NK-92 (cell line): Measurements from ENCODE around the gene USP3.
A peak's percentile ranks its signal among the peaks of the same experiment; 100 is the strongest.

Experiments
- DNase-seq: peaks from one replicate; lab custom pipeline; 2025; ENCODE audit not compliant: unreplicated experiment; lab: John Stamatoyannopoulos, UW

The USP3 gene

DNA sequence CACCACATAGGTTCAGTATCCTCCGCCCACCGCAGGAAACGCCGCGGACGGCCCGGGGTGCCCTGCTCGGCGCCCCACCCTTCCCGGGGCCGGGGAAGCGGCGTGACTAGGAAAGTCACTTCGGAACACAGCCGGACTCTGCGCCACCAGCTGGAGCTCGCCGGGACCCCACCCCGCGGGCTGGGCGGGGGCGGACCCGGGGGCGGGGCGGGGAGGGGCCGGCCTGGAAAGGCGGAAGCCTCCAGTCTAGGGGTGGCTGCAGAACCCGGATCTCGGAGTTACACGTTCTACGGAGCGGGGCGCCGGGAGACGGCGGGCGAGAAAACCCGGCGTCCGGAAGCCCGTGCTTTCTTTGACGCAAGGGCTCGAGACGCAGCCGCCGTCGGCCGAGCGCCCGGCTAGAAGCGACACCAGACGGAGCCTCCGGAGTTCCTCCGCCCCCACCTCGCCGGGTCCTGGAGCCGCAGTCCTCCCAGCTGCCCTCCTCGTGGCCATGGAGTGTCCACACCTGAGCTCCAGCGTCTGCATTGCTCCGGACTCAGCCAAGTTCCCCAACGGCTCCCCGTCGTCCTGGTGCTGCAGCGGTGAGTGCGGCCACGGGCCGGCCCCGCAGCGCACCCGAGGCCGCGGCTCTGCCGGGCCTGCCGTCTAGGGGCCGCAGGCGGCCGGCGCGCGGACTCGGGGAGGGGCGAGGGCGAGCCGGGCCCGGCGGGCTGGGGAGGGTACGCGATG lies at the start of gene USP3:
USP3 (plus strand) TSS at position 347 of the 732 bp plus-strand sequence; CDS start at position 494, 147 bp downstream.
- peak; percentile 51 for DNase-seq

DNA sequence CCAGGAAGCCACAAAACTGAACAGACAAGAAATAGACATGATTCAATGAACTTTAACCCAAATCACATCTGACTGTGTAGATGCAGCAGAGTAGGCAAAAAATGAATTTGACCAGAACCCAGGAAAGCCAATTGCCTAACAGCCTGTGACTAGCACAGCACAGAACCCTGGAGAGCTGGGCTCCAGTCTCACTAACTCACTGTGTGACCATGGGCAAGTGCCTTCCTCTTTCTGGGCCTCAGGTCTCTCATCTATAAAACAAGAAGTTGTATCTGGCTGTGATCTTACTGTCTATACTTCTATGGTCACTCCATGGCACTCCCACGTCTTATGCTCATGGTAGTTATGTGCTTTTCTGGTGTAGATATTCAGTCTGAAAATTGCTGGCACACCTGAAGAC lies 48.1 kb upstream of the USP3 start:
- no peak for DNase-seq

DNA sequence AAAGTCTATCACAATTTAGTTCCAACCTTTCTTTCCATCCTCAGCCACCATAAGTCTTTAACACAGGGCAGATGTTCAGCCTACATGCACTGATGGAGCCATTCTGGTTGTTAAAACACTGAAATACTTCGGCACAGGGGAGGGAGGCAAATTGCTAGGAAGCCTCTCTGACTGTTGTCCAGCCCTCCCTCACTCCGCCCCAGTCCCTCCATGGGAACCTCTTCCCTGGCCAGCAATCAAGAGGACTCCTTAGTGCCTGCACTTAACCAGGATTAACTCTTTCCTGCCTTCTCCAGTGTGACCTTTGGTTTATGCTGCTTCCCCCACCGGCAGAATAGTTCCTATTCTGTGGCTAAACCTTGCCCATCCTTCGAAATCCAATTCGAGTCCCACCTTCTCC lies 47.0 kb upstream of the USP3 start:
- no peak for DNase-seq

DNA sequence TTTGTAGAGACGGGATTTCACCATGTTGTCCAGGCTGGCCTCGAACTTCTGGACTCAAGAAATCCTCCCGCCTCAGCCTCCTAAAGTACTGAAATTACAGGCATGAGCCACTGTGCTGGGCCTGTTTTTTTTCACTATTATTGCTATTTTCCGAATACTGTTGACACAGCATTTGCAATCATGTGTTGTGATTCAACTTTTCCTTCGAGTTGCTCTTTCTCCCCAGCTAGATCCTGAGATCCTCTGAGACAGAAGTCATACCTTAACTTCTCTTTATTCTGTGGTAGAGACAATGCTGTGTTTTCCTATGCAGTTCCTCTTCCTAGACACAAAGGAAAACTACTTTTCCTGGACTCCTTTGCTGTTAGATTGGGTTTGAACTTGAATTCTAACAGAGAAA lies 46.4 kb upstream of the USP3 start:
- DNase-seq: no peak

- no peak for DNase-seq
Observed at GRCh38 chr15:63458794-63459395, 45.5 kb upstream of the USP3 start.

DNA sequence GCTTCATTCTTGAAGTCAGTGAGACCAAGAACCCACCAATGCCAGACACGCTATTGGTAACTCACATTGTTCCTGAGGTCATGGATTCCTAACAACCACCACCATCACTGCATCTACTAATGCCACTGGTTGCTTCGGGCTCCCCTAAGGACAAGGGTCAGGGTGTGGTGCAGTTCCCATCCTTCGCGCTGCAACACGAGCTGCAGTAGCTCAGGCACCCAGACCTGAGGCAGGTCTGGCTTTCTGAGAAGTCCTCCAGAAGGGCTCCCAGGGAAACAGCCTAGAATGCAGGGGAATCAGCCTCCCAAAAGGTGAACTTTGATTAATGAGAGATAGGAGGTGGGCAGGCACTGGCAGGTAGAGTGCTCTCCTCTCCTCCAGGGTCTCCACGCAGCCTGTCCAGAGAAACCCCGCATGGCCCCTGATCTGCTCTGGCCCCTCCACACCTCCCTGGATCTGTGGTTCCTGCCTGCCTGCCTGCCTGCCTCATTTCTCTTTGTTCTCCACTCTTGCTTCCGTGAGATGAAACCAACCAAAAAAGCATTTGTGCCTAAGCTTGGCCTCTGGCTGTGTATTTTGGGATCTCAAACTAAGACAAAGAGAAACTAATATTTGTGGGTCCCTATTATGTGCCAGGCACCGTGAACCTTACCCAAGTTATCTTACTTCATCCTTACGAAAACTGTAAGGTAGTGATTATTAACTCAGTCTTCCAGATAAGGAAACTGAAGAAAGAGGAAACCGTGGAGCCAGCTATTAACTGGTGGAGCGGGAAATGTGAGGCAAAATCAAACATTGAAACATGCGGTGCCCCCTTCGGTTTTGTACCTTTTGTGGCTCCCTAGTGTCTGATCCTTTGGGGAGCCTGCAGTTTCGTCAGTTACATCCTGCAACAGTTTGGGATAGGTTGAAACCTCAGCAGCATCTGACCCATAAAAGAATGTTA lies 43.9 kb upstream of the USP3 start:
- no peak for DNase-seq

GRCh38 chr15:63461230-63461985 lies 43.0 kb upstream of the USP3 start:
- no peak for DNase-seq

GRCh38 chr15:63462088-63462487 lies 42.3 kb upstream of the USP3 start:
- no peak for DNase-seq

DNA sequence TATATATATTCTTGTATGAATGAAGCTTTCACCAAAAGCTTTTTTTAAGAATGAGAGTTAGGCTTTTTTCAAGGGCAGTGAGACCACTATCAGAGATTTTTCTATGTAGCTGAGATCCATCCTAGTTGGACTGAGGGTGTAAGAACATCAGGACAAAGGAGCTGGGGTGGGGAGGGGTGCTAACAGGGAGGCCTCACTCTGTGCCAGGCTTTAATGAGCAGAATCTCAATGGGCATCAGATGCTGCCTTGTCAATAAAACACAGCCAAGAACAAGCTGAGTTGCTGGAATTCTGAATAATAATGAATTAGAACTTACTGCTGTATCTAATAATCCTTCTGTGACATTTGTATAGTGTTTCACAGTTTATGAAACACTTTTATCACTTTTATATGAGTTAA lies 41.4 kb upstream of the USP3 start:
- DNase-seq: no peak

DNA sequence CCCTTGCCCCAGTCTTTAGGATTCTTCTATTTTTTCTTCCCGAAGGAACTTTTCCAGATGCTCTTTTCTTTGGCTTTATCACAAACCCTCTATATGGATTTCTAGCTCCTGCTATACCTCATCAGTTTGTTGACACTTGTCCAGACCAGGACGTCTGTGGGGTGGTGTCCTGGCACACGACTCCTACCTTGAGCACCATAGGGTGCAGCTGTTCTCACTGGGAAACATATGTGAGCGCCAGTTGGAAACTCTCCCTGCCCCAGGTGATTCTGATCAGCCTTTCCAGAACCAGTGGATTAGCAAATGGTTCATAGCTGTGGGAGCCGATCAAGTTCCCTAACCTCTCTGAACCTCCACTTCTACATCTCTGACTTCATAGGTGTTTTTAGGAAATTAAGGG lies 40.6 kb upstream of the USP3 start:
- DNase-seq: no peak

- DNase-seq: no peak
Observed at GRCh38 chr15:63465104-63465503, 39.3 kb upstream of the USP3 start.

GRCh38 chr15:63466378-63467192 lies 37.8 kb upstream of the USP3 start:
- DNase-seq: no peak

DNA sequence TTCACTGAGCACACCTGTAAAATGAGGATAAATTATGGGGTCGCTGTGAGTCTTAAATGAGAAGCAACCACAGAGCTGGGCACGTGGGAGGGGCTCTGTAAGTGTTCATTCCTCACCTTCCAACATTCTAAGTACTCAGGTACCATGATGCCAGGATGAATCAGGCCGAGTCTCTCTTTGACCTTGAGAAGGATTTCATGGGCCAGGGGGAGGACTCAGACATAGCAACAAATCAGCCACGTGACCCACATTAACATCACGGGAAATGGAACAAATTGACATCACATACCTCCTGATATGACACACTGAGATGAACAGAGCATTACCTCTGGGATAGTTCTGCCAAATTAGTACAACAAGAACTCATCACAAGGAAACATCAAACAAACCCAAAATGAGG lies 35.2 kb upstream of the USP3 start:
- no peak for DNase-seq

GRCh38 chr15:63469984-63470383 lies 34.4 kb upstream of the USP3 start:
- DNase-seq: no peak

DNA sequence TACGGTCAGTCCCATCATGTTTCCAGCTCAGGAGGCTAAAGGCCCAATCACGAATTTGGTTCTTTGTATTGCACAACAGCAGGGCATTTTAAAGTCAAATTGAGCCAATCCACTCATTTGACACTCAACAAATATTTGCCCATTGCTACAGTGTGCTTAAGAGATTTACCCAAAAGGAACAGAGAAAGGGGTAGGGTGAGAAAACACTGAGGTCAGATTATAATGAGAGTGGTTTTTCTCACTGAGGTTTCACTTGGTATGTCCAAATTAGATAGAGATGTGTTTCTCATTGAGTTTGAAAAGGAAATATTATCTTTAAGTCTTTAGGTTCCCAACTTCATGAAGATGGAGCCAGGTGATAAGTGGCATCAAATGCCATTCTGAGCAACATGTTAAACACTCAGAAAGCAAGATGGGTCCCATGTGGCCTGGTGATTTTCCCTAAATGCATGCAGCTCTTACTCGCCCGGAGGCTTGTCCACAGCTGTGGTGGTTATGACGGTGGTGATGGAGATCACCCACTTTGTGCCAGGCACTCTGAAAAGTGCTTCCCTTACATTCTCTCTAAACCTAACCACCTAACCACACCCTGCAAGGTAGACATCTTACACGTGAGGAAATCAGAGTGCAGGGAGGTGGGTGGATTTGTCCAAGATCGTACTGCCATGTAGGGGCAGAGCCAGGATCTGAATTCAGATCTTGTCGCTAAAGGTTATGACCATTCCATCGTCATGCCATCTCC lies 31.2 kb upstream of the USP3 start:
- no peak for DNase-seq

DNA sequence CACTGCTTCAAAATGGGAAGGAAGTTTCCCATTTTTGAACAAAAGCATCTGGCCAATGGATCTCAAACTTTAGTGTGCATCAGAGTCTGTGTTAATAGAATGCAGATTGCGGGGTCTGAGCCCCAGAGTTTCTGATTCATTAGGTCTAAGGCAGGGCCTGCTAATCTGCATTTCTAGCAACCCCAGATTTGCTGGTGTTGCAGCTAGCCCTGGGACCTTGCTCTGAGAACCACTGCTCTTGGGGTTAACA lies 30.7 kb upstream of the USP3 start:
- no peak for DNase-seq

GRCh38 chr15:63473999-63474809 lies 30.2 kb upstream of the USP3 start:
- DNase-seq: no peak

- DNase-seq: no peak
Observed at GRCh38 chr15:63474810-63475316, 29.5 kb upstream of the USP3 start.

GRCh38 chr15:63475707-63476106 lies 28.7 kb upstream of the USP3 start:
- no peak for DNase-seq
